Mesenchymal stem cell (in vitro differentiated cells and primary cell): ENCODE results near the gene ZC3HAV1.

Experiments used
- DNase-seq: peaks from one replicate; pipeline ENCODE4 v3.0.0-alpha.2; 2013
- H2AFZ ChIP-seq: one replicate; pipeline ENCODE4 v1.6.1; 2013; ENCODE audit warnings: low read depth, mild to moderate bottlenecking, control low read depth, inconsistent platforms, low read length, moderate library complexity
- H2AK5ac ChIP-seq: 2 replicates; pipeline ENCODE4 v1.6.1; 2013; ENCODE audit warnings: low read length, moderate library complexity, mild to moderate bottlenecking, inconsistent platforms; ENCODE audit not compliant: severe bottlenecking
- H2BK120ac ChIP-seq: one replicate; pipeline ENCODE4 v1.6.1; 2013; ENCODE audit warnings: low read depth, mild to moderate bottlenecking, inconsistent platforms, low read length, moderate library complexity
- H2BK12ac ChIP-seq, 2 experiments: one replicate each; pipeline ENCODE4 v1.6.1; 2013; ENCODE audit warnings: inconsistent platforms in 2 of 2, low read length in 2 of 2, mild to moderate bottlenecking in 2 of 2, moderate library complexity in 2 of 2, control low read depth in 1 of 2
- H2BK15ac ChIP-seq: one replicate; pipeline ENCODE4 v1.6.1; 2013; ENCODE audit warnings: mild to moderate bottlenecking, low read depth, inconsistent platforms; ENCODE audit not compliant: poor library complexity, severe bottlenecking
- H2BK5ac ChIP-seq: 2 replicates; pipeline ENCODE4 v1.6.1; 2013; ENCODE audit warnings: low read depth, mild to moderate bottlenecking, low read length, control low read depth, inconsistent platforms; ENCODE audit not compliant: poor library complexity, severe bottlenecking
- H3K14ac ChIP-seq, 2 experiments: one replicate each; pipeline ENCODE4 v1.6.1; 2013; ENCODE audit warnings: inconsistent platforms in 2 of 2, low read length in 2 of 2, control low read depth in 1 of 2, mild to moderate bottlenecking in 1 of 2, moderate library complexity in 1 of 2
- H3K18ac ChIP-seq, 2 experiments: one replicate each; pipeline ENCODE4 v1.6.1; 2013; ENCODE audit warnings: inconsistent platforms in 2 of 2, low read length in 2 of 2, control low read depth in 1 of 2, low read depth in 1 of 2, mild to moderate bottlenecking in 1 of 2
- H3K23ac ChIP-seq, 2 experiments: one replicate each; pipeline ENCODE4 v1.6.1; 2013; ENCODE audit warnings: inconsistent platforms in 2 of 2, low read length in 2 of 2, mild to moderate bottlenecking in 2 of 2, moderate library complexity in 2 of 2, control low read depth in 1 of 2
- H3K27ac ChIP-seq: 2 replicates; pipeline ENCODE4 v1.5.1; 2013; ENCODE audit warnings: mild to moderate bottlenecking, moderate library complexity, low read length, control low read depth, inconsistent platforms; ENCODE audit not compliant: poor library complexity, severe bottlenecking
- H3K27me3 ChIP-seq, 2 experiments: 2 replicates each; pipeline versions ENCODE4 v1.6.1 to v1.7.0; 2013; ENCODE audit warnings: low read length in 2 of 2, mild to moderate bottlenecking in 2 of 2, moderate library complexity in 2 of 2, control low read depth in 1 of 2, inconsistent platforms in 1 of 2; ENCODE audit not compliant: control insufficient read depth in 1 of 2, insufficient read depth in 1 of 2
- H3K36me3 ChIP-seq, 2 experiments: 2 replicates each; pipeline versions ENCODE4 v1.6.1 to v1.7.0; 2013; ENCODE audit warnings: low read length in 2 of 2, control low read depth in 1 of 2, inconsistent platforms in 1 of 2, low read depth in 1 of 2, mild to moderate bottlenecking in 1 of 2; ENCODE audit not compliant: insufficient read depth in 2 of 2, control insufficient read depth in 1 of 2
- H3K4ac ChIP-seq, 2 experiments: one replicate each; pipeline ENCODE4 v1.6.1; 2013; ENCODE audit warnings: inconsistent platforms in 2 of 2, low read length in 2 of 2, mild to moderate bottlenecking in 2 of 2, moderate library complexity in 2 of 2, control low read depth in 1 of 2, low read depth in 1 of 2
- H3K4me1 ChIP-seq: 2 replicates; pipeline ENCODE4 v1.6.1; 2013; ENCODE audit warnings: low read depth, low read length, control low read depth; ENCODE audit not compliant: control insufficient read depth, insufficient read depth
- H3K4me2 ChIP-seq: 2 replicates; pipeline ENCODE4 v1.6.1; 2013; ENCODE audit warnings: low read length, mild to moderate bottlenecking, inconsistent platforms; ENCODE audit not compliant: poor library complexity, severe bottlenecking
- H3K4me3 ChIP-seq, 2 experiments: 2 replicates each; pipeline versions ENCODE4 v1.5.1 to v1.7.0; 2013; ENCODE audit warnings: low read length in 2 of 2, mild to moderate bottlenecking in 2 of 2, control low read depth in 1 of 2, low read depth in 1 of 2; ENCODE audit not compliant: insufficient read depth in 1 of 2
- H3K79me1 ChIP-seq: replicated peaks from 2 replicates; pipeline ENCODE4 v1.6.1; 2013; ENCODE audit warnings: mild to moderate bottlenecking, control low read depth, low read length, inconsistent platforms; ENCODE audit not compliant: poor library complexity, severe bottlenecking
- H3K9ac ChIP-seq: 2 replicates; pipeline ENCODE4 v1.7.0; 2013; ENCODE audit warnings: mild to moderate bottlenecking, low read length, moderate library complexity
- H3K9me3 ChIP-seq: 2 replicates; pipeline ENCODE4 v1.7.0; 2013; ENCODE audit warnings: mild to moderate bottlenecking, low read length; ENCODE audit not compliant: control insufficient read depth
- H4K8ac ChIP-seq: one replicate; pipeline ENCODE4 v1.6.1; 2013; ENCODE audit warnings: inconsistent platforms, mild to moderate bottlenecking, low read length, moderate library complexity
- H4K91ac ChIP-seq: one replicate; pipeline ENCODE4 v1.6.1; 2013; ENCODE audit warnings: mild to moderate bottlenecking, low read length, inconsistent platforms
- WGBS: methylation state at CpG from one replicate; pipeline ENCODE4 v1.1.7; 2013; ENCODE audit warnings: mixed read lengths; 5-methylcytosine and 5-hydroxymethylcytosine counted together

Gene ZC3HAV1

GRCh38 chr7:139065323-139065722, 44.2 kb downstream of the ZC3HAV1 start:
- H4K91ac ChIP-seq = no peak overlapping the region
- H3K4me2 ChIP-seq = no peak overlapping the region
- H2AK5ac ChIP-seq = no peak overlapping the region
- H3K4me1 ChIP-seq = no peaks in the 10 kb centered on the region
- peaks cover 10% of the 10 kb centered on the region for H3K79me1 ChIP-seq
- H3K23ac ChIP-seq = no peak overlapping the region
- no peak overlapping the region for H2BK15ac ChIP-seq
- peaks cover 39 to 86% of the 10 kb centered on the region in 2 experiments for H3K36me3 ChIP-seq
- DNase-seq = peak; percentile 36
- no peak overlapping the region for H2BK5ac ChIP-seq
- H3K4me3 ChIP-seq = no peak overlapping the region
- no peak overlapping the region for H3K27ac ChIP-seq
- H3K18ac ChIP-seq = no peak overlapping the region
- no peaks in the 10 kb centered on the region for H3K9me3 ChIP-seq
- H3K27me3 ChIP-seq = no peaks in the 10 kb centered on the region
- WGBS = 65% methylated on average over 10 of the region's 11 CpGs
- no peak overlapping the region for H3K4ac ChIP-seq
- H2BK12ac ChIP-seq = no peak overlapping the region
- H4K8ac ChIP-seq = no peak overlapping the region
- H2BK120ac ChIP-seq = no peak overlapping the region
- H3K9ac ChIP-seq = no peak overlapping the region
- H2AFZ ChIP-seq = no peak overlapping the region
- H3K14ac ChIP-seq = no peak overlapping the region

GRCh38 chr7:139061416-139061815, 48.1 kb downstream of the ZC3HAV1 start:
- H3K4ac ChIP-seq = no peak overlapping the region
- H2BK12ac ChIP-seq = no peak overlapping the region
- no peak overlapping the region for H2BK15ac ChIP-seq
- H3K23ac ChIP-seq = no peak overlapping the region
- peaks cover 14% of the 10 kb centered on the region for H3K79me1 ChIP-seq
- no peak overlapping the region for H4K91ac ChIP-seq
- no peak overlapping the region for H2AFZ ChIP-seq
- H3K18ac ChIP-seq = no peak overlapping the region
- H3K4me3 ChIP-seq = no peak overlapping the region
- DNase-seq = no peak
- H3K27me3 ChIP-seq = no peaks in the 10 kb centered on the region
- 100% methylated on average over 2 of the region's 5 CpGs for WGBS
- H3K9me3 ChIP-seq = no peaks in the 10 kb centered on the region
- H3K14ac ChIP-seq = no peak overlapping the region
- no peaks in the 10 kb centered on the region for H3K4me1 ChIP-seq
- H3K9ac ChIP-seq = no peak overlapping the region
- peaks cover 26 to 76% of the 10 kb centered on the region in 2 experiments for H3K36me3 ChIP-seq
- H2BK5ac ChIP-seq = no peak overlapping the region
- H2BK120ac ChIP-seq = no peak overlapping the region
- no peak overlapping the region for H3K4me2 ChIP-seq
- H3K27ac ChIP-seq = no peak overlapping the region
- H4K8ac ChIP-seq = no peak overlapping the region
- no peak overlapping the region for H2AK5ac ChIP-seq

- no peak overlapping the region for H3K23ac ChIP-seq
- H4K8ac ChIP-seq = no peak overlapping the region
- no peak overlapping the region for H4K91ac ChIP-seq
- no peak overlapping the region for H3K4ac ChIP-seq
- no peaks in the 10 kb centered on the region for H3K27me3 ChIP-seq
- no peak overlapping the region for H3K18ac ChIP-seq
- no peak overlapping the region for H3K4me2 ChIP-seq
- DNase-seq = peak; percentile 45
- H2BK120ac ChIP-seq = no peak overlapping the region
- H3K9ac ChIP-seq = no peak overlapping the region
- peaks cover 19 to 73% of the 10 kb centered on the region in 2 experiments for H3K36me3 ChIP-seq
- H3K9me3 ChIP-seq = no peaks in the 10 kb centered on the region
- H3K4me3 ChIP-seq = no peak overlapping the region
- no peak overlapping the region for H2AK5ac ChIP-seq
- WGBS = 86% methylated on average over 5 of the region's 5 CpGs
- H3K27ac ChIP-seq = no peak overlapping the region
- no peaks in the 10 kb centered on the region for H3K4me1 ChIP-seq
- H3K79me1 ChIP-seq = peaks cover 15% of the 10 kb centered on the region
- no peak overlapping the region for H3K14ac ChIP-seq
- no peak overlapping the region for H2BK5ac ChIP-seq
- H2BK12ac ChIP-seq = no peak overlapping the region
- no peak overlapping the region for H2BK15ac ChIP-seq
- no peak overlapping the region for H2AFZ ChIP-seq
Measured at GRCh38 chr7:139060695-139061237, 48.8 kb downstream of the ZC3HAV1 start.

GRCh38 chr7:139059905-139060304, 49.6 kb downstream of the ZC3HAV1 start:
- peaks cover 15% of the 10 kb centered on the region for H3K79me1 ChIP-seq
- no peak overlapping the region for H3K4ac ChIP-seq
- no peak overlapping the region for H3K9ac ChIP-seq
- no peak overlapping the region for H2BK12ac ChIP-seq
- H3K18ac ChIP-seq = no peak overlapping the region
- no peak for DNase-seq
- no peak overlapping the region for H2AFZ ChIP-seq
- H3K27me3 ChIP-seq = no peaks in the 10 kb centered on the region
- 100% methylated on average over 1 of the region's 1 CpG for WGBS
- H3K36me3 ChIP-seq = peaks cover 20 to 73% of the 10 kb centered on the region in 2 experiments
- H3K4me3 ChIP-seq = no peak overlapping the region
- H3K23ac ChIP-seq = no peak overlapping the region
- no peak overlapping the region for H3K14ac ChIP-seq
- no peaks in the 10 kb centered on the region for H3K9me3 ChIP-seq
- no peak overlapping the region for H2BK15ac ChIP-seq
- H4K91ac ChIP-seq = no peak overlapping the region
- no peak overlapping the region for H2AK5ac ChIP-seq
- H3K4me2 ChIP-seq = no peak overlapping the region
- no peak overlapping the region for H3K27ac ChIP-seq
- no peak overlapping the region for H2BK5ac ChIP-seq
- no peak overlapping the region for H4K8ac ChIP-seq
- H3K4me1 ChIP-seq = no peaks in the 10 kb centered on the region
- H2BK120ac ChIP-seq = no peak overlapping the region
